Measurements from ENCODE around the gene EXD3. TPM values are rescaled to one million over a fixed set of nuclear protein-coding genes. Genes with fewer than 3 reads are reported as not detected.

Gene EXD3
- total and polyA plus RNA-seq, 9 of the 15 experiments (the other 6 are each of a cell fraction or from before 2014, with no cell fraction given), result 0.29 to 12.5 (median 3.9) TPM

DNA sequence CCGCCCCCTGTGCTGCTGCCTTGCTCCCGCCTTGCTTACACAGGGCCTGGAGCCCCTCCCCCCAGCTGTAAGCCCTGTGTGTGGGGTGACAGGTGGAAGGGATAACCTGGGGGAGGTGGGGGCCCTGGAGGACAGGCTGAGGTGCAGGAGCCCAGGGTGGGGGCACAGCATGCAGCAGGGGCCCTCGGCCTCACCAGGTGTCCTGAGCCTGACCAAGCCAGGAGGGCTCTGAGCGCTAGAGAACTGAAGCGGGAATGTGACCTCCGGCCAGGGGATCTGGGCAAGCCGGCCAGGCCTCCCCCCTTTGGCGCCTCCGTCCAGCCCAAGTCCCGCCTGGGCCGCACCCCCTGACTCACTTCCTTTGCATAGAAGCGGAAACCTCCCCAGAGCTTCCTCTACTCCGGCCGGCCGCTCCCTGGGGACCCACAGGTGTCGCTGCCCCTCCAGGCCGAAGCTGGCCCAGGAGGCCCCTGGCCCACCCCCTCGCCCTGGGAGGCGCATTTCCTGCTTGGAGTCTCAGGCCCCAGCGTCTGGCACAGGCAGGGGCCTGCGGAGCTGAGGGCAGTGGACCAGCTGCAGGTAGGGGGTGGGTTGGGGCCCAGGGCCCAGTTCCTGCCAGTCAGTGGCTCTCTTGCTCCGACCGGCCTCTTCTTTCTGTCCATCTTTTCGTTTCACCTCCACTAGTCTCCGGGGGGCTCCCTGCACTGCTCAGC, 145.5 kb downstream of the EXD3 start, which contains the start of gene TOR4A (continued):
- TF ChIP-seq HLTF (IDR thresholded peaks at IDR 0.05) (peak; percentile 56; the same call in 1 of the 2 replicates), SRSF9 (IDR thresholded peaks at IDR 0.05; ENCODE audit: borderline replicate concordance, low read depth, low read length) (no peak), ZNF507 (tag; conservative IDR thresholded peaks at IDR 0.05) (no peak), POLR3G (IDR thresholded peaks at IDR 0.05; ENCODE audit: extremely low read depth, insufficient read length, insufficient replicate concordance) (no peak), ZFX (CRISPR knock-in tag; IDR thresholded peaks at IDR 0.05) (peak; percentile 91), EGR1 (conservative IDR thresholded peaks at IDR 0.05) (peak; percentile 1), ZNF311 (CRISPR knock-in tag; IDR thresholded peaks at IDR 0.05) (no peak; the same call in 1 of the 2 replicates), ESRRB (CRISPR knock-in tag; IDR thresholded peaks at IDR 0.05; ENCODE audit: borderline replicate concordance) (no peak), MAFK (IDR thresholded peaks at IDR 0.05; ENCODE audit: low read length) (no peak), ZBED1 (IDR thresholded peaks at IDR 0.05) (no peak), SIN3B (IDR thresholded peaks at IDR 0.05; ENCODE audit: low read depth) (0 out of 2 replicates have a peak, but pooled peaks have one; percentile 15), ZNF232 (CRISPR knock-in tag; IDR thresholded peaks at IDR 0.05) (no peak), TOE1 (IDR thresholded peaks at IDR 0.05; ENCODE audit: borderline replicate concordance) (0 out of 2 replicates have a peak, but pooled peaks have one; percentile 52), TOE1 (CRISPR knock-in tag; IDR thresholded peaks at IDR 0.05; ENCODE audit: borderline replicate concordance, low read depth) (no peak), ZNF134 (CRISPR knock-in tag; conservative IDR thresholded peaks at IDR 0.05) (no peak)
- TF ChIP-seq, protein P1, sequence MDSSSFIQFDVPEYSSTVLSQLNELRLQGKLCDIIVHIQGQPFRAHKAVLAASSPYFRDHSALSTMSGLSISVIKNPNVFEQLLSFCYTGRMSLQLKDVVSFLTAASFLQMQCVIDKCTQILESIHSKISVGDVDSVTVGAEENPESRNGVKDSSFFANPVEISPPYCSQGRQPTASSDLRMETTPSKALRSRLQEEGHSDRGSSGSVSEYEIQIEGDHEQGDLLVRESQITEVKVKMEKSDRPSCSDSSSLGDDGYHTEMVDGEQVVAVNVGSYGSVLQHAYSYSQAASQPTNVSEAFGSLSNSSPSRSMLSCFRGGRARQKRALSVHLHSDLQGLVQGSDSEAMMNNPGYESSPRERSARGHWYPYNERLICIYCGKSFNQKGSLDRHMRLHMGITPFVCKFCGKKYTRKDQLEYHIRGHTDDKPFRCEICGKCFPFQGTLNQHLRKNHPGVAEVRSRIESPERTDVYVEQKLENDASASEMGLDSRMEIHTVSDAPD (CRISPR knock-in tag; IDR thresholded peaks at IDR 0.05), result no peak
- TF ChIP-seq, protein P2, sequence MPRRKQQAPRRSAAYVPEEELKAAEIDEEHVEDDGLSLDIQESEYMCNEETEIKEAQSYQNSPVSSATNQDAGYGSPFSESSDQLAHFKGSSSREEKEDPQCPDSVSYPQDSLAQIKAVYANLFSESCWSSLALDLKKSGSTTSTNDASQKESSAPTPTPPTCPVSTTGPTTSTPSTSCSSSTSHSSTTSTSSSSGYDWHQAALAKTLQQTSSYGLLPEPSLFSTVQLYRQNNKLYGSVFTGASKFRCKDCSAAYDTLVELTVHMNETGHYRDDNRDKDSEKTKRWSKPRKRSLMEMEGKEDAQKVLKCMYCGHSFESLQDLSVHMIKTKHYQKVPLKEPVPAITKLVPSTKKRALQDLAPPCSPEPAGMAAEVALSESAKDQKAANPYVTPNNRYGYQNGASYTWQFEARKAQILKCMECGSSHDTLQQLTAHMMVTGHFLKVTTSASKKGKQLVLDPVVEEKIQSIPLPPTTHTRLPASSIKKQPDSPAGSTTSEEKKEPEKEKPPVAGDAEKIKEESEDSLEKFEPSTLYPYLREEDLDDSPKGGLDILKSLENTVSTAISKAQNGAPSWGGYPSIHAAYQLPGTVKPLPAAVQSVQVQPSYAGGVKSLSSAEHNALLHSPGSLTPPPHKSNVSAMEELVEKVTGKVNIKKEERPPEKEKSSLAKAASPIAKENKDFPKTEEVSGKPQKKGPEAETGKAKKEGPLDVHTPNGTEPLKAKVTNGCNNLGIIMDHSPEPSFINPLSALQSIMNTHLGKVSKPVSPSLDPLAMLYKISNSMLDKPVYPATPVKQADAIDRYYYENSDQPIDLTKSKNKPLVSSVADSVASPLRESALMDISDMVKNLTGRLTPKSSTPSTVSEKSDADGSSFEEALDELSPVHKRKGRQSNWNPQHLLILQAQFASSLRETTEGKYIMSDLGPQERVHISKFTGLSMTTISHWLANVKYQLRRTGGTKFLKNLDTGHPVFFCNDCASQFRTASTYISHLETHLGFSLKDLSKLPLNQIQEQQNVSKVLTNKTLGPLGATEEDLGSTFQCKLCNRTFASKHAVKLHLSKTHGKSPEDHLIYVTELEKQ (CRISPR knock-in tag; IDR thresholded peaks at IDR 0.05), result no peak
- TF ChIP-seq, protein P3, sequence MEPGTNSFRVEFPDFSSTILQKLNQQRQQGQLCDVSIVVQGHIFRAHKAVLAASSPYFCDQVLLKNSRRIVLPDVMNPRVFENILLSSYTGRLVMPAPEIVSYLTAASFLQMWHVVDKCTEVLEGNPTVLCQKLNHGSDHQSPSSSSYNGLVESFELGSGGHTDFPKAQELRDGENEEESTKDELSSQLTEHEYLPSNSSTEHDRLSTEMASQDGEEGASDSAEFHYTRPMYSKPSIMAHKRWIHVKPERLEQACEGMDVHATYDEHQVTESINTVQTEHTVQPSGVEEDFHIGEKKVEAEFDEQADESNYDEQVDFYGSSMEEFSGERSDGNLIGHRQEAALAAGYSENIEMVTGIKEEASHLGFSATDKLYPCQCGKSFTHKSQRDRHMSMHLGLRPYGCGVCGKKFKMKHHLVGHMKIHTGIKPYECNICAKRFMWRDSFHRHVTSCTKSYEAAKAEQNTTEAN (CRISPR knock-in tag; IDR thresholded peaks at IDR 0.05), result 0 out of 2 replicates have a peak, but pooled peaks have one; percentile 30
- TF ChIP-seq, protein P4, sequence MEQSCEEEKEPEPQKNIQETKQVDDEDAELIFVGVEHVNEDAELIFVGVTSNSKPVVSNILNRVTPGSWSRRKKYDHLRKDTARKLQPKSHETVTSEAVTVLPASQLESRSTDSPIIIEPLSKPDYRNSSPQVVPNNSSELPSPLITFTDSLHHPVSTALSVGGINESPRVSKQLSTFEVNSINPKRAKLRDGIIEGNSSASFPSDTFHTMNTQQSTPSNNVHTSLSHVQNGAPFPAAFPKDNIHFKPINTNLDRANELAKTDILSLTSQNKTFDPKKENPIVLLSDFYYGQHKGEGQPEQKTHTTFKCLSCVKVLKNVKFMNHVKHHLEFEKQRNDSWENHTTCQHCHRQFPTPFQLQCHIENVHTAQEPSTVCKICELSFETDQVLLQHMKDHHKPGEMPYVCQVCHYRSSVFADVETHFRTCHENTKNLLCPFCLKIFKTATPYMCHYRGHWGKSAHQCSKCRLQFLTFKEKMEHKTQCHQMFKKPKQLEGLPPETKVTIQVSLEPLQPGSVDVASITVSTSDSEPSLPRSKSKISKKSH (CRISPR knock-in tag; IDR thresholded peaks at IDR 0.05), result no peak
- TF ChIP-seq, protein P5, sequence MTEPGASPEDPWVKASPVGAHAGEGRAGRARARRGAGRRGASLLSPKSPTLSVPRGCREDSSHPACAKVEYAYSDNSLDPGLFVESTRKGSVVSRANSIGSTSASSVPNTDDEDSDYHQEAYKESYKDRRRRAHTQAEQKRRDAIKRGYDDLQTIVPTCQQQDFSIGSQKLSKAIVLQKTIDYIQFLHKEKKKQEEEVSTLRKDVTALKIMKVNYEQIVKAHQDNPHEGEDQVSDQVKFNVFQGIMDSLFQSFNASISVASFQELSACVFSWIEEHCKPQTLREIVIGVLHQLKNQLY (CRISPR knock-in tag; conservative IDR thresholded peaks at IDR 0.05), result no peak
